ENCODE data around the gene MTX1. TPM values are rescaled to one million over a fixed set of nuclear protein-coding genes. Genes with fewer than 3 reads are reported as not detected.

Gene MTX1
- total and polyA plus RNA-seq, 9 of the 15 experiments (the other 6 are each of a cell fraction or from before 2014, with no cell fraction given) = 29.1 to 98.4 (median 66.9) TPM

GRCh38 chr1:155178441-155179111, 29.9 kb upstream of the MTX1 start:
- H2AFZ ChIP-seq (ENCODE audit: low read depth, low read length) = peak overlapping the region; percentile 20; the same call in 1 of the 2 replicates
- TF ChIP-seq GABPA (tag; conservative IDR thresholded peaks at IDR 0.05; ENCODE audit: low read depth) = peak; percentile 38
- no peak for TF ChIP-seq HDAC3 (IDR thresholded peaks at IDR 0.05; ENCODE audit: borderline replicate concordance, partially characterized antibody)
- no peak for TF ChIP-seq PYGO2 (tag; IDR thresholded peaks at IDR 0.05)
- TF ChIP-seq, protein P1, sequence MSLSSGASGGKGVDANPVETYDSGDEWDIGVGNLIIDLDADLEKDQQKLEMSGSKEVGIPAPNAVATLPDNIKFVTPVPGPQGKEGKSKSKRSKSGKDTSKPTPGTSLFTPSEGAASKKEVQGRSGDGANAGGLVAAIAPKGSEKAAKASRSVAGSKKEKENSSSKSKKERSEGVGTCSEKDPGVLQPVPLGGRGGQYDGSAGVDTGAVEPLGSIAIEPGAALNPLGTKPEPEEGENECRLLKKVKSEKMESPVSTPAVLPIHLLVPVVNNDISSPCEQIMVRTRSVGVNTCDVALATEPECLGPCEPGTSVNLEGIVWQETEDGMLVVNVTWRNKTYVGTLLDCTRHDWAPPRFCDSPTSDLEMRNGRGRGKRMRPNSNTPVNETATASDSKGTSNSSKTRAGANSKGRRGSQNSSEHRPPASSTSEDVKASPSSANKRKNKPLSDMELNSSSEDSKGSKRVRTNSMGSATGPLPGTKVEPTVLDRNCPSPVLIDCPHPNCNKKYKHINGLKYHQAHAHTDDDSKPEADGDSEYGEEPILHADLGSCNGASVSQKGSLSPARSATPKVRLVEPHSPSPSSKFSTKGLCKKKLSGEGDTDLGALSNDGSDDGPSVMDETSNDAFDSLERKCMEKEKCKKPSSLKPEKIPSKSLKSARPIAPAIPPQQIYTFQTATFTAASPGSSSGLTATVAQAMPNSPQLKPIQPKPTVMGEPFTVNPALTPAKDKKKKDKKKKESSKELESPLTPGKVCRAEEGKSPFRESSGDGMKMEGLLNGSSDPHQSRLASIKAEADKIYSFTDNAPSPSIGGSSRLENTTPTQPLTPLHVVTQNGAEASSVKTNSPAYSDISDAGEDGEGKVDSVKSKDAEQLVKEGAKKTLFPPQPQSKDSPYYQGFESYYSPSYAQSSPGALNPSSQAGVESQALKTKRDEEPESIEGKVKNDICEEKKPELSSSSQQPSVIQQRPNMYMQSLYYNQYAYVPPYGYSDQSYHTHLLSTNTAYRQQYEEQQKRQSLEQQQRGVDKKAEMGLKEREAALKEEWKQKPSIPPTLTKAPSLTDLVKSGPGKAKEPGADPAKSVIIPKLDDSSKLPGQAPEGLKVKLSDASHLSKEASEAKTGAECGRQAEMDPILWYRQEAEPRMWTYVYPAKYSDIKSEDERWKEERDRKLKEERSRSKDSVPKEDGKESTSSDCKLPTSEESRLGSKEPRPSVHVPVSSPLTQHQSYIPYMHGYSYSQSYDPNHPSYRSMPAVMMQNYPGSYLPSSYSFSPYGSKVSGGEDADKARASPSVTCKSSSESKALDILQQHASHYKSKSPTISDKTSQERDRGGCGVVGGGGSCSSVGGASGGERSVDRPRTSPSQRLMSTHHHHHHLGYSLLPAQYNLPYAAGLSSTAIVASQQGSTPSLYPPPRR (CRISPR knock-in tag; IDR thresholded peaks at IDR 0.05; ENCODE audit: borderline replicate concordance) = no peak
- TF ChIP-seq RB1 (IDR thresholded peaks at IDR 0.05; ENCODE audit: low read depth) = no peak
- peak; percentile 17 for TF ChIP-seq DACH1 (IDR thresholded peaks at IDR 0.05; ENCODE audit: partially characterized antibody)
- TF ChIP-seq HNRNPLL (IDR thresholded peaks at IDR 0.05; ENCODE audit: low read depth, low read length, poor library complexity, severe bottlenecking) = no peak
- no peak for TF ChIP-seq CREB1 (IDR thresholded peaks at IDR 0.05)
- no peak for TF ChIP-seq CREB1 (CRISPR knock-in tag; IDR thresholded peaks at IDR 0.05)
- TF ChIP-seq ATF3 (IDR thresholded peaks at IDR 0.05) = peak; percentile 35; the same call in 1 of the 2 replicates
- TF ChIP-seq ATF3 (CRISPR knock-in tag; conservative IDR thresholded peaks at IDR 0.05) = no peak
- TF ChIP-seq FOXA1 (IDR thresholded peaks at IDR 0.05; ENCODE audit: borderline replicate concordance) = no peak
- TF ChIP-seq KDM4B (IDR thresholded peaks at IDR 0.05; ENCODE audit: borderline replicate concordance in 2 of 2, low read depth in 1 of 2) = no peak
- no peak for TF ChIP-seq U2AF1 (optimal IDR thresholded peaks at IDR 0.05; ENCODE audit: low read depth, low read length)
- peak; percentile 97 for TF ChIP-seq NR2C1 (IDR thresholded peaks at IDR 0.05)
- TF ChIP-seq NR2C1 (tag; IDR thresholded peaks at IDR 0.05) = peak; percentile 98
- TF ChIP-seq KLF16 (IDR thresholded peaks at IDR 0.05) = no peak
- TF ChIP-seq ZNF316 (IDR thresholded peaks at IDR 0.05) = no peak

More at GRCh38 chr1:155178441-155179111, 29.9 kb upstream of the MTX1 start:
- Histone ChIP-seq H3K9me1 (ENCODE audit: control insufficient read depth, insufficient read depth, low read length) (no peaks in the 10 kb centered on the region), H3K27ac (ENCODE audit: extremely low read depth, low read depth, low read length) (no peak overlapping the region), H3K36me3 (ENCODE audit: control insufficient read depth, insufficient read depth, low read length) (no peaks in the 10 kb centered on the region), H3K27me3 (ENCODE audit: control insufficient read depth in 2 of 2, insufficient read depth in 2 of 2, low read length in 2 of 2) (no peaks in the 10 kb centered on the region), H3K79me2 (ENCODE audit: control insufficient read depth, insufficient read depth, low read length) (no peaks in the 10 kb centered on the region), H3K4me3 (no peak overlapping the region), H3K4me1 (replicated peaks in 1 of 2; ENCODE audit: control insufficient read depth in 2 of 2, insufficient read depth in 2 of 2, low read length in 2 of 2) (peaks cover 12 to 61% of the 10 kb centered on the region in 2 experiments; a peak in 4 of 5 replicates), H4K20me1 (replicated peaks; ENCODE audit: control insufficient read depth, insufficient read depth, low read length) (no peaks in the 10 kb centered on the region), H3K9ac (ENCODE audit: insufficient read depth in 1 of 2, low read depth in 2 of 2, low read length in 2 of 2) (peak overlapping the region in 1 of 2 experiments; percentile 77; a peak in 2 of 4 replicates), H3K9me3 (replicated peaks; ENCODE audit: control insufficient read depth, insufficient read depth, low read depth, low read length) (no peaks in the 10 kb centered on the region), H3K4me2 (ENCODE audit: insufficient read depth, low read length) (no peak overlapping the region)
- peak in 3 of 4 experiments; percentile 41 to 50 (median 48) for DNase-seq (ENCODE audit: extremely low read depth in 1 of 4, low spot score in 3 of 4)
- CTCF ChIA-PET (ENCODE audit: low intra/inter-chr PET ratio) = interaction anchor here (0.8 kb wide), 1 partner anchor 408 kb away, joined by 3 read pairs; no protein-coding TSS in a partner anchor
- in situ Hi-C loops (cut with MboI) (no loop called here), intact Hi-C loops (cut with micrococcal nuclease) (loop anchor here (1.0 kb wide), 1 partner anchor 14 kb away; no protein-coding TSS in a partner anchor)
- ATAC-seq = no peak
- POLR2A ChIA-PET = interaction anchor here (1.1 kb wide), 1 partner anchor 11 kb away, joined by 4 read pairs; no protein-coding TSS in a partner anchor
- no TSS peak for BruUV-seq (replicated peaks)
- no peak for FAIRE-seq
- 52% methylated on average over 16 of the region's 30 CpGs for WGBS (ENCODE audit: insufficient coverage, low coverage, missing lambda C conversion rate)

All from K562 (cell line).